Ureter (tissue), 1 donor: ENCODE results near the gene USP37. TPM values are rescaled to one million over a fixed set of nuclear protein-coding genes. Genes with fewer than 3 reads are reported as not detected.
A peak's percentile ranks its signal among the peaks of the same experiment; 100 is the strongest.

Experiments
- DNase-seq: peaks from one replicate; pipeline ENCODE4 v3.0.0-alpha.2; 2020; ENCODE audit warnings: low spot score
- total RNA-seq: library from RNA; stranded (reverse); gene quantifications from one replicate; pipeline ENCODE4 v1.2.4, GENCODE V29; 2023
- donor health status: DM: yes; HTN: yes; CAD: no.

Gene USP37
- total RNA-seq, 1 donor from 2014 or later: 24.8 TPM

GRCh38 chr2:218429911-218430692 lies 138.0 kb downstream of the USP37 start:
- no peak for DNase-seq

GRCh38 chr2:218428846-218429558 lies 139.1 kb downstream of the USP37 start:
- no peak for DNase-seq

- no peak for DNase-seq
Observed at GRCh38 chr2:218427741-218428140, 140.4 kb downstream of the USP37 start.

- DNase-seq: no peak
Observed at GRCh38 chr2:218425531-218425930, 142.6 kb downstream of the USP37 start.

- DNase-seq: no peak
Observed at GRCh38 chr2:218423584-218423983, 144.6 kb downstream of the USP37 start.

GRCh38 chr2:218422403-218423086 lies 145.6 kb downstream of the USP37 start:
- no peak for DNase-seq

GRCh38 chr2:218421027-218421426 lies 147.1 kb downstream of the USP37 start:
- no peak for DNase-seq

- DNase-seq: no peak
Observed at GRCh38 chr2:218419630-218420216, 148.4 kb downstream of the USP37 start.

GRCh38 chr2:218418717-218419458 lies 149.3 kb downstream of the USP37 start, which contains the start of gene VIL1:
Gene VIL1, plus strand, starts transcription at chr2:218419123. Its CDS starts 4,656 bp downstream, at chr2:218423779.
- DNase-seq: no peak

- no peak for DNase-seq
Observed at GRCh38 chr2:218418321-218418716, 149.8 kb downstream of the USP37 start.

- no peak for DNase-seq
Observed at GRCh38 chr2:218407717-218408116, 160.4 kb downstream of the USP37 start.

GRCh38 chr2:218406949-218407618 lies 161.1 kb downstream of the USP37 start:
- DNase-seq: peak; percentile 77

GRCh38 chr2:218406209-218406948 lies 161.8 kb downstream of the USP37 start:
- peak; percentile 98 for DNase-seq

GRCh38 chr2:218405746-218406208 lies 162.4 kb downstream of the USP37 start:
- DNase-seq: peak; percentile 70

GRCh38 chr2:218405086-218405745 lies 162.9 kb downstream of the USP37 start:
- DNase-seq: no peak

- no peak for DNase-seq
Observed at GRCh38 chr2:218404351-218405085, 163.6 kb downstream of the USP37 start.

GRCh38 chr2:218403810-218404209 lies 164.3 kb downstream of the USP37 start:
- DNase-seq: no peak

GRCh38 chr2:218402911-218403411 lies 165.2 kb downstream of the USP37 start:
- DNase-seq: no peak
